Skeletal muscle tissue (tissue), 2 donors: ENCODE data around the gene LGALS1. TPM values are rescaled to one million over a fixed set of nuclear protein-coding genes. Genes with fewer than 3 reads are reported as not detected.

ENCODE experiments used
- small RNA-seq: library from RNA; depleted of rRNA; stranded (forward); fragments of <200 nt; gene quantifications from one replicate; pipeline ENCODE3, GENCODE V24; 2014
- total RNA-seq: library from RNA; depleted of rRNA; stranded (reverse); fragments of >200 nt; gene quantifications from one replicate; pipeline ENCODE4 v1.2.3, GENCODE V29; 2014

The LGALS1 gene
- total RNA-seq, 1 donor from 2014 or later, result 3,417 TPM

Small RNA genes within 50 kb of the gene (small RNA-seq; reads per million reads assigned to genes)
- not detected for gene RN7SL385P

Other genes with a start within 250 kb of the LGALS1 start
- under 0.01 TPM for gene ELFN2, start 248.2 kb upstream of the LGALS1 start, total RNA-seq
- gene MFNG, start 189.3 kb upstream of the LGALS1 start, total RNA-seq, result 3.7 TPM
- gene CARD10, start 156.2 kb upstream of the LGALS1 start, total RNA-seq, result 5.7 TPM
- gene CDC42EP1, start 115.2 kb upstream of the LGALS1 start, total RNA-seq, result 6.3 TPM
- not detected for gene LGALS2, start 95.5 kb upstream of the LGALS1 start, total RNA-seq
- gene GGA1, start 66.8 kb upstream of the LGALS1 start, total RNA-seq, result 15.7 TPM
- 9.9 TPM for gene SH3BP1, start 36.0 kb upstream of the LGALS1 start, total RNA-seq
- gene PDXP, start 16.9 kb upstream of the LGALS1 start, total RNA-seq, result 8.9 TPM
- gene NOL12, start 10.7 kb downstream of the LGALS1 start, total RNA-seq, result 7.8 TPM
- 26.6 TPM for gene TRIOBP, start 21.4 kb downstream of the LGALS1 start, total RNA-seq
- 9.9 TPM for gene GCAT, start 132.3 kb downstream of the LGALS1 start, total RNA-seq
- not detected for gene GALR3, start 147.7 kb downstream of the LGALS1 start, total RNA-seq
- 3.7 TPM for gene ANKRD54, start 168.7 kb downstream of the LGALS1 start, total RNA-seq
- gene EIF3L, start 173.8 kb downstream of the LGALS1 start, total RNA-seq, result 706 TPM
- gene MICALL1, start 230.7 kb downstream of the LGALS1 start, total RNA-seq, result 11.0 TPM